ENCODE results near the gene RAB23.

Gene RAB23

DNA sequence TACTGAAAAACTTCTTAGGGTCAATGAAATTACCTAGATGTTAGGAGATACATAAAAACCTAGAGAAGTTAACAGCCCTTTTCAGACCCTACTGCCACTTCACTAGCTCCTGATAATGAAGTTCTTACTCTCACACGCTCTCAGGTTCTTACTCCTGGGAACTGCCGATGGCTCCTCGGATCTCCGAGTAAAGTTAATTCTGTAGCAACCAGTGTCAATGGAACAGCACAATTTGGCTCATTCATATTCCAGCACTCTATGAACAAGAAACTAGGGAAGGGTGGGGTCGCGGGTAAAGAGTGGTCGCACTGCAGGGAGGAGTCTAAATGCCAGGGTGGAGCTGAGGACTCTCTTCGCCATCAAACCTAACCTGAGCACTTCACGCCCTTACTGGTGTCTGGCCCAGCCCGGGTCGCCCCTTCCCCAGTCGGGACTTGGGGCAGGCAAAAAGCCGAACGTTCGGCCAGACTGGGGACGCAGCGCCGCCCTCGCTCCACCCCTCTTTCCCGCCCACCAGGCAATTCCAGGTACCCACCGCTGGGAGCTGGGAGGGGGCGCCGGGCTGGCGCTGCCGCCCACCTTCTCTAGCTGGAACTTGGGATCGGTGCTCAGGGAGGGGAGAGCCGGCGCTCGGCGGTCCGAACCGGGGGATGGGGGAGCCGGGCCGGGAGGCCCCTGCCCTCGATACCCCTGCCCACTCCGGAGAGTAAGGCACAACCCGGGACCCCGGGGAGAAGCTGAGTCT, 744 bp downstream of the RAB23 start:
- Histone ChIP-seq H3K4me2 (ENCODE audit: low read depth, low read length, poor library complexity, severe bottlenecking) (peak overlapping the region; percentile 83), H3F3A (ENCODE audit: low read depth) (peaks cover 2% of the 10 kb centered on the region; the same call in 1 of the 2 replicates), H3K9ac (ENCODE audit: low read depth, low read length, poor library complexity, severe bottlenecking) (peak overlapping the region; percentile 82), H2AFZ (ENCODE audit: low read length) (peak overlapping the region; percentile 100), H3K4me3 (ENCODE audit: low read length, poor library complexity, severe bottlenecking) (peak overlapping the region; percentile 89), H3K79me2 (ENCODE audit: insufficient read depth, low read length) (peaks cover 54% of the 10 kb centered on the region), H3K9me3 (ENCODE audit: insufficient read depth, low read depth, low read length) (peaks cover 3% of the 10 kb centered on the region; the same call in 1 of the 2 replicates), H3K4me1 (ENCODE audit: insufficient read depth, low read length, poor library complexity, severe bottlenecking) (peaks cover 65% of the 10 kb centered on the region), H4K20me1 (ENCODE audit: insufficient read depth, low read length, poor library complexity, severe bottlenecking) (peaks cover 21% of the 10 kb centered on the region), H3K9me2 (replicated peaks; ENCODE audit: low read depth, low read length) (no peaks in the 10 kb centered on the region), H3K36me3 (ENCODE audit: insufficient read depth, low read length) (no peaks in the 10 kb centered on the region), H3K27me3 (ENCODE audit: insufficient read depth, low read length, poor library complexity, severe bottlenecking) (no peaks in the 10 kb centered on the region)
- TF ChIP-seq EZH2phosphoT487 (IDR thresholded peaks at IDR 0.05; ENCODE audit: borderline replicate concordance), result no peak
- TF ChIP-seq, protein P1, sequence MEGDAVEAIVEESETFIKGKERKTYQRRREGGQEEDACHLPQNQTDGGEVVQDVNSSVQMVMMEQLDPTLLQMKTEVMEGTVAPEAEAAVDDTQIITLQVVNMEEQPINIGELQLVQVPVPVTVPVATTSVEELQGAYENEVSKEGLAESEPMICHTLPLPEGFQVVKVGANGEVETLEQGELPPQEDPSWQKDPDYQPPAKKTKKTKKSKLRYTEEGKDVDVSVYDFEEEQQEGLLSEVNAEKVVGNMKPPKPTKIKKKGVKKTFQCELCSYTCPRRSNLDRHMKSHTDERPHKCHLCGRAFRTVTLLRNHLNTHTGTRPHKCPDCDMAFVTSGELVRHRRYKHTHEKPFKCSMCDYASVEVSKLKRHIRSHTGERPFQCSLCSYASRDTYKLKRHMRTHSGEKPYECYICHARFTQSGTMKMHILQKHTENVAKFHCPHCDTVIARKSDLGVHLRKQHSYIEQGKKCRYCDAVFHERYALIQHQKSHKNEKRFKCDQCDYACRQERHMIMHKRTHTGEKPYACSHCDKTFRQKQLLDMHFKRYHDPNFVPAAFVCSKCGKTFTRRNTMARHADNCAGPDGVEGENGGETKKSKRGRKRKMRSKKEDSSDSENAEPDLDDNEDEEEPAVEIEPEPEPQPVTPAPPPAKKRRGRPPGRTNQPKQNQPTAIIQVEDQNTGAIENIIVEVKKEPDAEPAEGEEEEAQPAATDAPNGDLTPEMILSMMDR (conservative IDR thresholded peaks at IDR 0.05; ENCODE audit: low read length), result peak; percentile 48

DNA sequence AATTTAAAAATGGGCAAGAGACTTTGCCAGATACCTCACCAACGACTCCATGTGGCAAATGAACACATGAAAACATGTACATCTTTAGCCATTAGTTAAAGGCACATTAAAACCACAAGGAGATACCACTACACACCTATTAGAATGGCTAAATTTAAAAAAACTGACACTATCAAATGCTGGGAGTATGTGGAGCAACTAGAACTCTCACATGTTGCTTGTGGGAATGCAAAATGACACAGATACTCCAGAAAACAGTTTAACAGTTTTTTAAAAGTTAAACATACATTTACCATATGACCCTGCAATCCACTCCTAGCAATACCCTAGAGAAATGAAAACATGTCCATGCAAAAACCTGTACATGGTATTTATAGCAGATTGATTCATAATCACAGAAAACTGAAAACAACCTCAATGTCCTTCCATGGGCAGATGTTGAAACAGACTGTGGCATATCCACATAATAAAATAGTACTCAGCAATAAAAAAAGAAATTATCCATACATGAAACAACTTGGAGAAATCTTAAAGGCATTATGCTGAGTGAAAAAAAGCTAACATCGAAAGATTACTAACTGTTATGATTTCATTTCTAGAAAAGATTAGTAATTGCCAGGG, 1.9 kb downstream of the RAB23 start:
- no peaks in the 10 kb centered on the region for H3K27me3 ChIP-seq (ENCODE audit: insufficient read depth, low read length, poor library complexity, severe bottlenecking)
- H4K20me1 ChIP-seq (ENCODE audit: insufficient read depth, low read length, poor library complexity, severe bottlenecking), result peaks cover 26% of the 10 kb centered on the region
- no peak for TF ChIP-seq EZH2phosphoT487 (IDR thresholded peaks at IDR 0.05; ENCODE audit: borderline replicate concordance)
- TF ChIP-seq, protein P1 (conservative IDR thresholded peaks at IDR 0.05; ENCODE audit: low read length), result no peak
- H3K4me3 ChIP-seq (ENCODE audit: low read length, poor library complexity, severe bottlenecking), result peak overlapping the region; percentile 89
- peaks cover 2% of the 10 kb centered on the region; the same call in 1 of the 2 replicates for H3F3A ChIP-seq (ENCODE audit: low read depth)
- peak overlapping the region; percentile 83 for H3K4me2 ChIP-seq (ENCODE audit: low read depth, low read length, poor library complexity, severe bottlenecking)
- H2AFZ ChIP-seq (ENCODE audit: low read length), result no peak overlapping the region
- H3K36me3 ChIP-seq (ENCODE audit: insufficient read depth, low read length), result no peaks in the 10 kb centered on the region
- H3K9me2 ChIP-seq (replicated peaks; ENCODE audit: low read depth, low read length), result no peaks in the 10 kb centered on the region
- H3K79me2 ChIP-seq (ENCODE audit: insufficient read depth, low read length), result peaks cover 66% of the 10 kb centered on the region
- H3K9me3 ChIP-seq (ENCODE audit: insufficient read depth, low read depth, low read length), result peaks cover 3% of the 10 kb centered on the region; the same call in 1 of the 2 replicates
- no peak overlapping the region for H3K9ac ChIP-seq (ENCODE audit: low read depth, low read length, poor library complexity, severe bottlenecking)
- H3K4me1 ChIP-seq (ENCODE audit: insufficient read depth, low read length, poor library complexity, severe bottlenecking), result peaks cover 59% of the 10 kb centered on the region

DNA sequence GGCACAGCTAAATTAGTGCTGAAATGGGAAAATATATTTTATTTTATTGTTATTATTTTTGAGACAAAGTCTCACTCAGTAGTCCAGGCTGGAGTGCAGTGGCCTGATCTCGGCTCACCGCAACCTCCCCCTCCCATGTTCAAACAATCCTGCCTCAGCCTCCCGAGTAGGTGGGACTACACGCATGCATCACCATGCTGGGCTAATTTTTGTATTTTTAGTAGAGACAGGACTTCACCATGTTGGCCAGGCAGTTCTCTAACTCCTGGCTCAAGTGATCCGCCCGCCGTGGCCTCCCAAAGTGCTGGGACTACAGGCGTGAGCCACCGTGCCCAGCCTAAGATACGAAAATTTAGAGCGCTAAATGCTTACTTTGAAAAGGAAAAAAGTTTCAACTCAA, 4.8 kb downstream of the RAB23 start:
- H3K4me1 ChIP-seq (ENCODE audit: insufficient read depth, low read length, poor library complexity, severe bottlenecking), result peaks cover 49% of the 10 kb centered on the region
- H2AFZ ChIP-seq (ENCODE audit: low read length), result no peak overlapping the region
- H3K9ac ChIP-seq (ENCODE audit: low read depth, low read length, poor library complexity, severe bottlenecking), result no peak overlapping the region
- H3F3A ChIP-seq (ENCODE audit: low read depth), result peaks cover 2% of the 10 kb centered on the region; the same call in 1 of the 2 replicates
- peaks cover 3% of the 10 kb centered on the region; the same call in 1 of the 2 replicates for H3K9me3 ChIP-seq (ENCODE audit: insufficient read depth, low read depth, low read length)
- TF ChIP-seq, protein P1 (conservative IDR thresholded peaks at IDR 0.05; ENCODE audit: low read length), result no peak
- no peak for TF ChIP-seq EZH2phosphoT487 (IDR thresholded peaks at IDR 0.05; ENCODE audit: borderline replicate concordance)
- no peaks in the 10 kb centered on the region for H3K36me3 ChIP-seq (ENCODE audit: insufficient read depth, low read length)
- peak overlapping the region; percentile 17 for H3K4me3 ChIP-seq (ENCODE audit: low read length, poor library complexity, severe bottlenecking)
- no peaks in the 10 kb centered on the region for H3K27me3 ChIP-seq (ENCODE audit: insufficient read depth, low read length, poor library complexity, severe bottlenecking)
- H3K9me2 ChIP-seq (replicated peaks; ENCODE audit: low read depth, low read length), result no peaks in the 10 kb centered on the region
- H4K20me1 ChIP-seq (ENCODE audit: insufficient read depth, low read length, poor library complexity, severe bottlenecking), result peaks cover 35% of the 10 kb centered on the region
- H3K79me2 ChIP-seq (ENCODE audit: insufficient read depth, low read length), result peaks cover 95% of the 10 kb centered on the region
- H3K4me2 ChIP-seq (ENCODE audit: low read depth, low read length, poor library complexity, severe bottlenecking), result peak overlapping the region; percentile 83

All from Loucy (cell line).